ENCODE measurements around the gene ASPG.

ASPG gene

GRCh38 chr14:104086661-104087461 is 1.4 kb downstream of the ASPG start:
- no peak for TF ChIP-seq CTCF (IDR thresholded peaks at IDR 0.05; ENCODE audit: extremely low read depth, insufficient read depth, missing control alignments)
- DNase-seq (ENCODE audit: low spot score) = no peak
- in situ Hi-C loops (cut with MboI; ENCODE audit: low pct_unique_long_range_greater_than_20kb, low sequenced_read_pairs, unreplicated experiment) = no loop called here

DNA sequence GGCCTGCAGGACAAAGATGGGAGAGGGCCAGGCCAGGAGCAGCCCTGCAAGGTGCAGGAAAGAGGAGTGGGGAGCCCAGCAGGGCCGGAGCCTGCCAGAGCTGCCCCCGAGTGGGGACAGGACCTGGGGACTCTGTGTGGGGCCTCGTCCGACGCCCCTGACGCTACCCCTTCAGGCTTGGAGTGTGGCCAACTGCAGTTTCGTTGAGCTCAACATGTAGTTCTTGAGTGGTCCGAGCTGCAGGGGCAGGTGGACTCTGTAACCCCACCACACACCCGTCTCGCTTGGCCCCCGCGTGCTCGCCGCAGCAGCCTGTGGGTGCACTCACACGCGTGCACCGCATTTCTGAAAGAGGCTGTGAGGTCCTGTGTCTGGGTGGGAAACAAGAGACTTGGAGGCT is 2.0 kb downstream of the ASPG start:
- DNase-seq (ENCODE audit: low spot score) = no peak
- TF ChIP-seq CTCF (IDR thresholded peaks at IDR 0.05; ENCODE audit: extremely low read depth, insufficient read depth, missing control alignments) = no peak
- in situ Hi-C loops (cut with MboI; ENCODE audit: low pct_unique_long_range_greater_than_20kb, low sequenced_read_pairs, unreplicated experiment) = no loop called here

- in situ Hi-C loops (cut with MboI; ENCODE audit: low pct_unique_long_range_greater_than_20kb, low sequenced_read_pairs, unreplicated experiment) = no loop called here
- no peak for TF ChIP-seq CTCF (IDR thresholded peaks at IDR 0.05; ENCODE audit: extremely low read depth, insufficient read depth, missing control alignments)
- no peak for DNase-seq (ENCODE audit: low spot score)
Observed at GRCh38 chr14:104087981-104088850, 2.7 kb downstream of the ASPG start.

DNA sequence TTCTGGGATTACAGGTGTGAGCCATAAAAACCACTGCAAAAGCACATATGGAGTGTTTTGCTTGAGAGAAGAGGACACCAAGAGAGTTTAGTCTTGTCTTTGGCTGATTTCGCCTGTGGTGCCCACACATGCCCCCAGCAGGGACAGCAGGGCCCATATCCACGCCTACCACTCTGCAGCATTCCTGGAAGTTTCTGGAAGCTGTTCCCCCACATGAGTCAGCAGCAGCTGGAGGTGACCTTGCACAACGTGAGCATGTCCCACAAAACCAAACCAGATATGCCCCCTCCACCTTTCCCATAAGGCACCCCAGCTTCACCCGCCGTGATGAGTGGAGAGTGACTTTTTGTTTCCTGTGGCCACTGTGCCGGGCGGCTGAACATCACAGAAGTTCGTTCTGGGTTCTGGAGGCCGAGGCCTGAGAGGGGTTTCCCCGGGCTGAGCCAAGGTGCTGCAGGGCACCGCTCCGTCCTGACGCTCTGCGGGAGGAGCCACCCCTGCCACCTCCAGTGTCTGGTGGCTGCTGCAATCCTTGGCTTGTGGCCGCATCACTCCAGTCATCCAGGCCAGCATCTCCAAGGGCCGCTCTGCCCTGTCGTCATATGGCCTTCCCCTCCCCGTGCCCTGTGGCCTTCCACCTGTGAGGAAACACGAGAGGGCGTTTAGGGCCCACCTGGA is 4.7 kb downstream of the ASPG start:
- in situ Hi-C loops (cut with MboI; ENCODE audit: low pct_unique_long_range_greater_than_20kb, low sequenced_read_pairs, unreplicated experiment) = no loop called here
- TF ChIP-seq CTCF (IDR thresholded peaks at IDR 0.05; ENCODE audit: extremely low read depth, insufficient read depth, missing control alignments) = no peak
- DNase-seq (ENCODE audit: low spot score) = no peak

DNA sequence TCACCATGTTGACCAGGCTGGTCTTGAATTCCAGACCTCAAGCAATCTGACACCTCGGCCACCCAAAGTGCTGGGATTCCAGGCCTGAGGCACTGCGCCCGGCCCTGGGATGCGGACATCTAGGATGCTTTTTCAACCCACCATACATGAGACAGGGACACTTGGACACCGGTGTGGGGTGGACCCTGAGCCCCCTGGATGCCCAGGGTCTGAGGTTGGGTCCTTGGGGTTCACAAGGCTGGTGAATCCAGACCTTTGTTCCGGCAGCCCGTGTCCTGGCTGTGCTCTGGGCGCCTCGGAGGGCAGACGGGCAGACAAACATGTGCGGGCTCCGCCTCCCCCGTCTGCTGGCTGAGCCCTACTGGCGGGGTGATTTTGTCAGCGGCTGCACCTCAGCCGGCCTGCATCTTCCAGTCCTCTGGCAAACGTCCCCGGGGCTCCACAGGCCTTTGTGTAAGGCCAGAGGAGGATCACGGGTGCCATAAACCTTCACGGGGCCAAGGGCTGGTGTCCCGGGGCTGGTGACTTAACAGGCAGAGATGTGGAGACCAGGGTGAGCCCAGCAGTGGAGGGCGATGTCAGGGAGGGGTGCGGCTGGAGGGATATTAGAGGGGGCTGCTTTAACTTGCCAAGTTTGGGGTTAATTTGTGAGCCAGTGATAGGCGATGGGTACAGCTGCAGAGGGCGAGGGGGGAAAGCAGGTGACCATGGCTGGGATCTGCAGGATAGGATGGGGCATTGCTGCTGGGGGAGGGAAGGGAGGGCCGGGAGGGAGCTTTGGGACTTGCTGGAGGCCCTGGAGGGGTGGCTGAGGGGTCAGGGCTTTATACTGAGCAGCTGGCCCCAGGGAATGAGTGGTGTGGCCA is 5.8 kb downstream of the ASPG start:
- no peak for TF ChIP-seq CTCF (IDR thresholded peaks at IDR 0.05; ENCODE audit: extremely low read depth, insufficient read depth, missing control alignments)
- in situ Hi-C loops (cut with MboI; ENCODE audit: low pct_unique_long_range_greater_than_20kb, low sequenced_read_pairs, unreplicated experiment) = no loop called here
- DNase-seq (ENCODE audit: low spot score) = no peak
